Globus pallidus (tissue), 1 donor: ENCODE measurements around the gene CEACAM16.

ENCODE experiments used
- DNase-seq: peaks from one replicate; pipeline ENCODE4 v3.0.0-alpha.2; 2015; ENCODE audit warnings: low spot score

Gene CEACAM16

GRCh38 chr19:44725251-44725650 is 26.3 kb downstream of the CEACAM16 start:
- no peak for DNase-seq

- DNase-seq, result no peak
These were observed 26.7 kb downstream of the CEACAM16 start for GRCh38 chr19:44725684-44726083.

GRCh38 chr19:44726465-44726864 is 27.5 kb downstream of the CEACAM16 start:
- no peak for DNase-seq

- no peak for DNase-seq
These were observed 29.2 kb downstream of the CEACAM16 start for GRCh38 chr19:44728178-44728577.

DNA sequence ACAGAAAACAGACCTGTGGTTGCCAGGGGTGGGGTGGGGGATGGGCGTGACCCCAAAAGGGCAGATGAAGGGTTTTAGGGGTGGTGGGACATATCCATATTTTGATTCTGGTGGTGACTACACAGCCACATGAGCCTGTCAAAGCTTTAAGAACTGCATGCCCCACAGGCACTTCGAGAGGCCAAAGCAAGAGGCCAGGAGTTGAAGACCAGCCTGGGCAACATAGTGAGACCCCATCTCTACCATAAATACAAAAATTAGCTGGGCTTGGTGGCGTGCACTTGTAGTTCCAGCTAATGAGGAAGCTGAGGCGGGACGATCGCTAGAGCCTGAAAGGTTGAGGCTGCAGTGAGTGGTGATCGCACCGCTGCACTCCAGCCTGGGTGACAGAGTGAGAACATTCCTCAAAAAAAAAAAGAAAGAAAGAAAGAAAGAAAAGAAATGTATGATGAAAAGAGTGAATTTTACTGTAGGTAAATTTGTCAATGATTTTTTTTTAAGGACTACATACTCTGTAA is 30.6 kb downstream of the CEACAM16 start:
- DNase-seq, result no peak

GRCh38 chr19:44731081-44731480 is 32.1 kb downstream of the CEACAM16 start:
- DNase-seq, result no peak

DNA sequence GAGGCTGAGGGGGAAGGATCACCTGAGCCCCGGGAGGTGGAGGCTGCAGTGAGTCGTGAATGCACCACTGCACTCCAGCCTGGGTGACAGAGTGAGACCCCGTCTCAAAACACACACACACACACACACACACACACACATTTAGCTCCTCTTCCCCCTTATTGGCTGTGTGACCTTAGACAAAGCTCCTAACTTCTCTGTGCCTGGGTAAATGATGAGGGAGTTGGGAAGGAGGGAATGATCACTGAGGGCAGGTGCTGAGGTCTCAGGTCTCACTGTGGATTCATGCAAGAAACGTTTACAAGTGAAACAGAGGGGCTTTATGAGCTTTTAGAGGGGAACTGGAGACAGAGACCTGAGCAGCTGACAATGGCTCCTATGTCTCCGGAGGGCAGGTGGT is 32.7 kb downstream of the CEACAM16 start:
- no peak for DNase-seq

GRCh38 chr19:44732235-44733014 is 33.5 kb downstream of the CEACAM16 start:
- DNase-seq, result no peak

- DNase-seq, result no peak
These were observed 35.4 kb downstream of the CEACAM16 start for GRCh38 chr19:44734357-44734756.

GRCh38 chr19:44735011-44735410 is 36.1 kb downstream of the CEACAM16 start:
- DNase-seq, result no peak

DNA sequence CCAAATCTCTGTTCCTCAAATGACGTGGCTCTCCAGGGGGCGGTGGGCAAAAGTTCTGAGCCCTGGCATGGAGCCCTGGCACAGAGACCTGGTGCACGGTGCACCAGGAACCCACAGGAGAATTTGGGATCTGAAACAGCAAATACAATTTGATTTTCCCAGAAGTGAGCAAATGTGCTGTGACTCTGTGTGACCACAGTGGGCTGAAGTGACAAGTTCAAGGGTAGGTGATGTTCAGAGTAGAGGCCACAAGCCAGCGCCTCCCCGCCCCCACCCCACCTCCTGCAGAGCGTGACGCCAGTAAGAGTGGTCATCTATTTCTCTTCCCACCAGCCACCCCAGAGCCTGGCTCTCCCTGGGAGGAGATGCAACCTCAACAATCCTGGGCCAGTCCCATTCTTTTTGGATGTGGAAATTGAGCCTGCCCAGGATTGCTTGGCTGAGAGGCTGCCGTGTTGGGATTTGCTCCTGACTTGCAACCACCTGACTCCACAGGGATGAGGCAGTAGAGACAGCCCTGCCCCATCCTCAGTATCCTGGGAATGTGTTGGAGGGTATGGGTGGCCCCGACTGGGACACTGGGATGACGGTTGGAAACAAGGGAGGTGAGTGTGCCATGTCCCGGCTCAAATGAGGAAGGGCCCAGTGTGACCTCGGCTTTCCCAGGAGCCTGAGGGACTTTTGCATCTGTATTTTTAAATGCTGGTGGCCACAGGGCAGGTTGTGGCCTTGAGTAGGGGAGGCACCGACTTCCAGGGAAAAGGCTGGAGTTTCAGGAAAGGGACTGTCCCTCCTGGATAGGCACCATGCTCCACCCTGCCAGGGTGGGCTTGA is 38.5 kb downstream of the CEACAM16 start:
- no peak for DNase-seq

DNA sequence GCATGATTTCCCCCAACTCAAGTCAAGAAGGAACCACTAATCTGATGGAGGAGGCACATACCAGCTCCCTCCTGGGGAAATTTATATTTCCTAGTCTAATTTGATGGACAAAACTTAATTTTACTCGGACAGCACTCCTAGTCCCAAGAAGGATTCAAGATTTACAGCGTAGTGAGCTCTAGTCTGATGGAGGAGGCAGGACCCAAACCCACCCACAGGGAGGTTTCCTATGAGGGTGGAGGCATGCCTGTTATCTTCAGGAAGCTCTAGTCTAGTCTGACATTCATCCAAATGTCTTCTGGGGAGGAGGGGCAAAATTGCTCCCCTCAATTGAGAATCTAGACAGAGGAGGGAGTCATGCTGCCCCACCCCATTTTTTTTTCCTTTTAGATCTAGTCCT is 39.2 kb downstream of the CEACAM16 start:
- DNase-seq, result no peak

DNA sequence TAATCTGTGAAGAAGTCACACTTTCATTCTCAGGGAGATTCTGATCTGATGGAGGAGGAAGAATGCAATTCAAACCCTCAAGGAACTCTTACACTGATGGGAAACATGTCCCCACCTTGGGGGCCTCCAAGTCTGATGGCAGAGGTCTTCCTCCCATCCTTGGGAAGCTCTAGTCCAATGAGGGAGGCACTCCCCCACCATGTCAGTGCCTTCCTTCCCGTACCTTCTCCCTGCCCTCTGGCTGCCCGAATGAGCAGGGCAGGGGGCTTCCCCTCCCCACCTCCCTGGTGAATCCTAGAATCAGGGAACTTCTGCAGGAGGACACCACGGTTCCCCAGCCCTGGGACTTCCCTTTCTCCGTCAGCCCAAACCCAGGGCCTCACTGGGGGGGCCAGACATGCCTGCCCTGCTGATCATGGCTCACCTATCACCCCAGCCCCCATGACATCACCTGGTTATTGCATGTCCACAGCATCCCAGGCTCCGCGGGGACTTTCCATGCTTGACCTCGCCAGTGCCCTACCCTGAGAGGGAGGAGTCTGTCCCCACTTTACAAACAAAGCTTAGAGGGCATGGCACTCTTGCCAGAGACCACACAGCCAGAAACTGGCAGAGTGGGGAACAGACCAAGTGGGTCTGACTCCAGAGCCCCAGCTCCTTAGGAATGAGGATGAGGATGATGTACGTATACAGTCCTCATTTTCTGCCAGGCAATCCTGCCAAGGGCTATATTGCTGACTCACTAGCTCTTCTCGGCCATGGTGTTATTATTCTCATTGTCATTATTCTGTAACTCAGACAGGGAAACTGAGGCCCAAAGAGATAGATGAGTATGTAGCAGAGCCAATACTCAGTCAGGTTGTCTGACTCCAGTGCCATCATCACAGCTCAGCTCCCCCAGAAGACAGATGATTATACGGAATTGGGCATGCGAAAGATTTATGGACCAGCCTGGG is 39.9 kb downstream of the CEACAM16 start:
- no peak for DNase-seq

DNA sequence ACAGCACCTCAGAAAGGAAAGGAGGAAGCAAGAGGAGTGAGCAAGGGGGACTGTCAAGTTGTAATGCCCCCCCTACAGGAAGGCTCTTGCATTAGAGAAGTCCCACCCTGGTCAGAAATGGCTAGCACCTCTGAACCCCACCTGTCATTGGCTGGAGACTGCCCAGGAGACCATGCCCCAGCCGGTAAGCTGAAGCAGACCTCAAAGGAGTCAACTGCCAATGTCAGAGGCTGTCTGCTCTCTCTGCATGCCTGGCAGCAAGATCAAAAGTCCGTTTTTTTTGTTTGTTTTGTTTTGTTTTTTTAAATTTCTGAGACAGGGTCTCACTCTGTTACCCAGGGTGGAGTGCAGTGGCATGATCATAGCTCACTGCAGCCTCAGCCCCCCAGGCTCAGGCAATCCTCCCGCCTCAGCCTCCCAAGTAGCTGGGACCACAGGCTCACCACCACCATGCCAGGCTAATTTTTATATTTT is 41.4 kb downstream of the CEACAM16 start:
- no peak for DNase-seq

DNA sequence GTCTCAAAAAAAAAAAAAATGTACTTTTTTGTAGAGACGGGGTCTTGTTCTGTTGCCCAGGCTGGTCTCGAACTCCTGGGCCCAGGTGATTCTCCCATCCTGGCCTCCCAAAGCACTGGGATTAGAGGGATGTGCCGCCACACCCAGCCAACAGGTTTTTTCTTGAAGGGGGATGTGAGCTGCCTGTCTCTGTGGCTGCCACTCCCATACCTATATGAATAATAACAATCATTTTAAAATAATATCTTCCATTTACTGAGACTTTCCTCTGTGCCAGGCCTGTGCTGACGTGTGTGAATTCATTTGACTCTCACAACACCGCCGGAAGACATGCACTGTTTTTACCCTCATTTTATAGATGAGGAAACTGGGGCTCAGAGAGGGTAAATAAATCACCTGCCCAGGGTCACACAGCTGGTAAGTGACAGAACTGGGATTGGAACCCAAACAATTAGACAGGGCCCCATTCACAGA is 42.3 kb downstream of the CEACAM16 start:
- DNase-seq, result no peak

- DNase-seq, result peak; percentile 87
These were observed 42.9 kb downstream of the CEACAM16 start for GRCh38 chr19:44741841-44742329.

DNA sequence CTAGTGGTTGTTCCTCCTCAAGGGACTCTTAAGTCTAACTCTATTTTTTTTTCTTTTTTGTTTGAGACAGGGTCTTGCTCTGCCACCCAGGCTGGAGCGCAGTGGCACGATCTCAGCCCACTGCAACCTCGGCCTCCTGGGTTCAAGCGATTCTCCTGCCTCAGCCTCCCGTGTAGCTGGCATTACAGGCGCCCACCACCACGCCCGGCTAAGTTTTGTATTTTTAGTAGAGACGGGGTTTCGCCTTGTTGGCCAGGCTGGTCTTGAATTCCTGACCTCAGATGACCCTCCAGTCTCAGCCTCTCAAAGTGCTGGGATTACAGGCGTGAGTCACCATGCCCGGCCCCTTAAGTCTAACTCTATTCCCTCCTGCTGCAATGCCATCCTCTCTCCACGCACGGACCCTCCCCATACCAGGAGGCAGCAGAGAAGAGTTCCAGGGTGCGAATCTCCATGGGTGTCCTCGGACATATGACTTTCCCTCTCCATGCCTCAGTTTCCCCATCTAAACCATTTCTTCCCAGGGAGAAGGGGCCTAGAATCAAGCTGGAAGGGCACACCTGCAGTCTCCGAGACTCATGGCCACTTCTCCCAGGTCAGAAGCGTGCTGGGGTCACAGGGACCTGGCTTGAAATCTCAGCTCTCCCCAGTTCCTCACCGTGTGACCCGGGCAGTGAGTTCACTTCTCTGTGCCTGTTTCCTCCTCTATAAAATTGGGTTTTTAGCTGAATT is 43.5 kb downstream of the CEACAM16 start:
- DNase-seq, result no peak

GRCh38 chr19:44744871-44745332 is 46.0 kb downstream of the CEACAM16 start:
- no peak for DNase-seq

- no peak for DNase-seq
These were observed 46.4 kb downstream of the CEACAM16 start for GRCh38 chr19:44745341-44745831.

DNA sequence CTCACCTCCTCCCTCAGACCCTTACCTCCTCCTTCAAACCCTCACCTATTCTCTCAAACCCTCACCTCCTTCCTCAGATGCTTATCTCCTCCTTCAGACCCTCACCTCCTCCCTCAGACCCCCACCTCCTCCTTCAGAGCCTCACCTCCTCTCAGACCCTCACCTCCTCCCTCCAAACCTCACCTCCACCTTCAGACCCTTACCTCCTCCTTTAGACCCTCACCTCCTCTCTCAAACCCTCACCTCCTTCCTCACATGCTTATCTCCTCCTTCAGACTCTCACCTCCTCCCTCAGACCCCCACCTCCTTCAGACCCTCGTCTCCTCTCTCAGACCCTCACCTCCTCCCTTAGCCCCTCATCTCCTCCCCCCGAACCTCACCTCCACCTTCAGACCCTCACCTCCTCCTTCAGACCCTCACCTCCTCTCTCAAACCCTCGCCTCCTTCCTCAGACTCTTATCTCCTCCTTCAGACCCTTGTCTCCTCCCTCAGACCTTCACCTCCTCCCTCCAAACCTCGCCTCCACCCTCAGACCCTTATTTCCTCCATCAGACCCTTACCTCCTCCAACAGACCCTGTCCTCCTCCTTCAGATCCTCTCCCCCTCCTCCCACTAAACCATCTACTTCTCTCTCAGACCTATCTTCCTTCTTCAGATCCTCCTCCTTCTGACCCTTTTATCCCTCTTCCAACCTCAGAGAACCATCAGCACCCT is 47.1 kb downstream of the CEACAM16 start:
- DNase-seq, result no peak
